OCI-M2 (cell line): Measurements from ENCODE around the gene C6orf120.

Experiments used
- DNase-seq: peaks from one replicate; lab custom pipeline; 2025; ENCODE audit not compliant: unreplicated experiment; lab: John Stamatoyannopoulos, UW

The C6orf120 gene

DNA sequence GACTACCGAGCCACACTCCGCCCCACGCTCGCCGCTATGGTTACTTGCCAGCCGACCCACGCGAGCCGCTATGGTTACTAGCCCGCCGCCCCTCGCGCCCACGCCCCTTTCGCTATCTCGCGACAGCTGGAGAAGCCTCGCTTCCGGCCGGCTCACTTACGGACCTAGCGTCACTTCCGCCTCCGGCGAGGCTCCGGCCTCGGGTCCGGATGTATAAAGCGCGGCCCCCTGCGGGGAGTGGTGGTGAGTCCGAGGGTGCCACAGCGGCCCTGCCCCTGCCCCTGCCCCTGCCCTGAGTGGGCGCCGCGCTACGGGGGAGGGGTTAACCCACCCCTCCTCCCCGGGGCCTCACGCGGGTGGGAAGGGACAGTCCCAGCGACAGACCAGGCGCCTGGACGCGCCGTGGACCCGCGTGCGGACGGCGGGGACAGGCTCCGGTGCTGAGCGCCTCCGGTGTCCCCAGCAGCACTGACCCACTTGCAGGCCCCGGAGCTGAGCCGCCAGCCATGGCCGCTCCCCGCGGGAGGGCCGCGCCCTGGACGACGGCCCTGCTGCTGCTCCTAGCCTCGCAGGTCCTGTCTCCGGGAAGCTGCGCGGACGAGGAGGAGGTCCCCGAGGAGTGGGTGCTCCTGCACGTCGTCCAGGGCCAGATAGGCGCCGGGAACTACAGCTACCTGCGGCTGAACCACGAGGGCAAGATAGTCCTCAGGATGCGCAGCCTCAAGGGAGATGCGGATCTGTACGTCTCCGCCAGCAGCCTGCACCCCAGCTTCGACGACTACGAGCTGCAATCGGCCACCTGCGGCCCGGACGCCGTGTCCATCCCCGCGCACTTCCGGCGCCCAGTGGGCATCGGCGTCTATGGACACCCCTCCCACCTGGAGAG is at the start of gene C6orf120, which contains the start of gene WDR27:
C6orf120 (plus strand) TSS at position 173 of the 886 bp plus-strand sequence; CDS start at position 507, 334 bp downstream.
WDR27 (minus strand) TSS at position 76 of the 886 bp plus-strand sequence. CDS start 13,024 bp downstream, outside the sequence.
- peak; percentile 64 for DNase-seq

DNA sequence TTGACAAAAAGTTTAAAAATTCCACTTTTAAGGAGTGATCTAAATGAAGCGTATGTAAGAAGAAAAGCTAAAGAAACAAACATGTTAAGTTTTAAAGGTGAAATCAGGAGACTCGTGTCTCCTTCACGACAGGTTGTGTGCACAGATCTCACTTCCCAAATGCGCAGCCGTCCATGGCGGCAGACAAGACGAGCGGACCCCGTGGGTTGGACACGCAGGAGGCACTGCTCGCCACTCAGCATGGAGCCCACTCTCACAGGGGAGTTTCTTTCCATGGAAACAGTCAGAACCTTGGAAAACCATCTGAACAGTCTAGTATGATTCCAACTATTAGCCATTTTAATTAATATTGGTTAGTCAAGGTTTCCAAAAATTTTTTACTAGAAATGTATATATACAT is 49.0 kb upstream of the C6orf120 start:
- no peak for DNase-seq

DNA sequence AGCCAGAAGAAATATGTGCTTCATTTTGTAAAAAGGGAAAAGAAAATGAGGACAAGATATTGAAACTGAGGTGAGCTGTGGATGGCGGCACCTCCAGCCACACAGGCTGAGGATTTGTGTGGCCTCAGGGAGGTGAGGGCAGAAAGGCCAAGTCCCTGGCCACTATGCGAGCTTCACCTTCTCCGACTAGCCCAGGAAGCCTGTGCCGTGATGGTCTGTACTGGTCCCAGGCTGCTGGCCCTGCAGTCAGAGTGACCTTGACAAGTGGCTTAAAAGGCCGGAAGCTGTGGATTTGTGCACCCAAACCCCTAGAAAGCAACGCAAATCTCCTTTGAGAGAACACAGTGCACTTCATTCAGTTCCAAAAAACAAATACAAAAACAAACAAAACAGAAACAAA is 48.2 kb upstream of the C6orf120 start:
- DNase-seq, result no peak

DNA sequence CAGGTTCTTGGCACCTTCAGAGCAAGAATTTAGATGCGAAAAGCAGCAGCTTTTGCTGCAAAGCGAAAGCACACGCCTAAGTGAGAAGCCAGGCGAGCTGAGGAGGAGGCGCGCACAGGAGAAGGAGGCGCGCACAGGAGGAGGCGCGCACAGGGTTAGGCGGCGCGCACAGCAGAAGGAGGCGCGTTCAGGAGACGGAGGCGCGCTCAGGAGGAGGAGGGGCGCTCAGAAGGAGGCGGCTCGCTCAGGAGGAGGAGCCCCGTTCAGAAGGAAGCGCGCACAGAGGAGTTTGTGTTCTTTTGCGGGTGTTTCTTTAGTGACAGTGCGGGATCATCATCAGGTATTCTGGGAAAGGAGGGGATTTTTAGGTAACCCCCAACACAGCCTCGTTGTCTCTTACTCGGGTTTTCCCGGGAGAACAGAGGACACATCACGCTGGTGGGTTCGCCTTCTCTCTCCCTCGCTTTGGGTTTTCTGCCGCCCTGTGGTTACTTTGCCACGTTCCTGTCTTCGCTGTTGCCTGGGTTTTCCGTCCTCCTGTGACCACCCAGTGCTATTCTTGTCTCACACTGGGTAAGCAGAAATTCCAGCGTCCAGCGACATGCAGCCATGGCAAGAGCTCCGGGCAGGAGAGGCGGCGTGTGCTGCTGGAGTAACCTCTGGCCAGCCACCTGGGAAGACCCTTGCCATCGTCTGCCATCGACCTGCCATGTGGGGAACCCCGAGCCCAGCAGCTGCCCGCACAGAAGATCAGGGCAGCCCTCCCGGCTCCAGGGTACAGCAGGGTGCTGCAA is 47.1 kb upstream of the C6orf120 start:
- DNase-seq, result no peak

DNA sequence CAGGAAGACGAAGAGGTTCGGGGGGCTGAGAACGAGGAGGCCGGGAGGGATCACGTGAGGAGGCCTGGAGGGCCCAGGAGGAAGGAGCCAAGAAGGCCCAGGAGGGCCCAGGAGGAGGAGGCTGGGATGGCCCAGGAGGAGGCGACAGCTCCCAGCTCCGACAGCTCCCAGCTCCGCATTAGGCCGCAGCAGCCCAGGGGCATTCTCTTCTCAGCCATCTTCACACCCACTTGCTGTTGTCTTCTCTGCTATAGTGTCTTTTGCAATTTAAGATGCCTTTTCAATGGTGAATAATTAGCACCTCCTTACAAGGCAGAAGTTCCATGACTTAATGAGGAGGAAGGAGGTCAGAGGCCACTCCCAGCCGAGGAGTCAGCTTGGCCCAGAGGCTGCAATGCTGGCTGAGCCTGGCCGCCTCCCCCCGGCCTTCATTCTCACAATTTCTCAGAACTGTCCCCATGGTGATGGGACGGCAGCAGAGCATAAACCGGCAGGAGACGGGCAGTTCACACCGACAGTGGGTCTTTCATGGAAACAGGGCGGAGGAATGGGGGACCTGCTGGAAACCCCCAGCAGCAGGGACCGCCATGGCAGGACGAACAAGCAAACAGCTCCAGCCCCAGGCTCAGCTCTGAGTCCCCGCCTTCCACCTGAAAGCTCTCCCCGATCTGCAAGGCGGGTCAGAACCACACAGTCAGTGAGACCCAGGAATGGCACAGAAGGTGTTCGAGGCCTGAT is 45.2 kb upstream of the C6orf120 start:
- DNase-seq, result no peak

DNA sequence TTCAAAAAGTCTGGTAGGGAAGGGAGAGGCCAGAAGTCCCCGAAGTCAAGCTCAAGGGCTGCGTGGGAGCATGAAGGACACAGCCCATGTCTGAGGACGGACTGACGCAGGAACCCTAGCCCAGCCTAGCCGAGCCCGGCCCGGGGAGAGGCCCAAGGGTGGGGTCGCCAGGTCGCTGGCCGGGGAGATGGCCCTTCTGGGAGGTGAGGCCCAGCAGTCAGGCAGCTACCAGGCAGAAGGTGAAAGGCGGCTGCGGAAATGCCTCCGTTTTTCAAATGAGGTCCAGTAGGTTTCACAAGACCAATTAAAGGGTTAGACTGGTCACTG is 44.7 kb upstream of the C6orf120 start:
- no peak for DNase-seq

DNA sequence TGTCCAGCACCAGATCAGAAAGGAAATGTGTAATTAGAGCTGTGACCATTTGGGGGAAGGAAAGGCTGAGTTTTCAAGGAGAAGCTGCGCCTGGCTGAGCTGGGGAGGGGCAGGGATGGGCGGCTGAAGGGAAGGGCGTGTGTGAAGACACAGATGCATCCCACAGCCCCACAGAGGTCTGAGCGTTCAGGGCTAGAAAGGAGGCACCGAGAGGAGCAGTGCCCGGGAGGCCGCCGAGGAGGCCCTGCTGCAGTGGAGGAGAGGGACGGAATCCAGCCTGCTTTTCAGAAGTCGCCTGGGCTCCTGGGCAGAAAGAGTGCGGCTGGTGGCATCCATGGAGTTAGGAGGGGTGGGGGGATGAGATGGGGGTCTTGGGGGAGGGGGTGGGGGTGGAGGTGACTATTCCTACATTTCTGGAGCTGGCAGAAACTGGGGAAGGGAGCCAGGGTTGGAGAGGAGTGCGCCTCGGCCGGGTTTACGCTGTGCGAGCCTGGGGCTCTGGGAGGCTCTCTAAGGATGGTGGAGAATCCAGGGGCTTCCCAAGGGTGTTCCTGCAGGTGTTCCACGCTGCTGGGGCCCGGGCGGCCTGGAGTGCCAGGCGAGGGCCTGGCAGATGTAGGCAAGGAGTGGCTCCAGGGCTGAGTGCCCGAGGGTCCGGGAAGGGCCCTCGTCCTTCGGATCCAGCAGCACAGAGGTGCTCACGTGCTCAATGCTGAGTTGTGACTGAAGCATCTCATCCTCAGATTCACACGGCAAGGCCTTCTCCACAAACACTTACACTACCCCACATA is 41.9 kb upstream of the C6orf120 start:
- DNase-seq, result no peak

DNA sequence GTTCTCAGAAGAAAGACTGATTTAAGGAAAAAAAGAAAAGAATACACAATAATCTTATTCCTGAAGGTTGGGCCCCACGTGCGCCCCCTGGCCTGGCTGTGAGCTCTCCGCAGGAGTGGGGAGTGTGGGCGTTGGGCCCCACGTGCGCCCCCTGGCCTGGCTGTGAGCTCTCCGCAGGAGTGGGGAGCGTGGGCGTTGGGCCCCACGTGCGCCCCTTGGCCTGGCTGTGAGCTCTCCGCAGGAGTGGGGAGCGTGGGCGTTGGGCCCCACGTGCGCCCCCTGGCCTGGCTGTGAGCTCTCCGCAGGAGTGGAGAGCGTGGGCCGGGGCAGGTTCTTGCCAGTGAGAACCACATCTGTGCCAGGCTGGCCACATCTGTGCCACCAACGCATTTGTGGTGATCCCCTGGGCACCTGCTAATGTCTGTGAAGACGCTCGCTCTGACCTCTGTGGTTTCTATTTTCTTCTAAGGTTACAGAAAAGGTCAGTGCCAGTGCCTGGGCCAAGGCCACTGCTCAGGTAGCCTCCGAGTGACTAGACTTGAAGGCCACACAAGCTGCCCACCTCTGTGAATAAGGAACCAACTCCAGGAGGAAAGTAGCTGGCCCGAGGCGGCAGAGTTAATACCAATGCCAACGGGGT is 41.1 kb upstream of the C6orf120 start:
- DNase-seq, result no peak

DNA sequence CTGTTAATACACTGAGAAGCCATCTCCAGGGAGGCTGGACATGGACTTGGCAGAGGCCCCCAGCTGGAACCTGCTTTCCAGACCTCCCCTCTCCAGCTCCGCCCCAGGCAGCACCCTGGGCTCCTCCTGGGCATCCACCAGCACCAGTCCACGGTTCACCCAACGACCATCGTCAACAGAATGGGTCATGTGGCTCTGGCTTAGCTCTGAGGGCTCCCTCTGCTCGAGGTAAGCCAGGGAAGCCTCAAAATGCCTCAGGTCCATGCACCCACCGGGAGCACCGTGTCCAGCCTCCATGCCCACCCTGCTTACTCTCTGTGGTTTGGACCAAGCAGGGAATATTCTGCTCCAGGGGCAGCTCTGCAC is 40.6 kb upstream of the C6orf120 start:
- DNase-seq, result no peak

DNA sequence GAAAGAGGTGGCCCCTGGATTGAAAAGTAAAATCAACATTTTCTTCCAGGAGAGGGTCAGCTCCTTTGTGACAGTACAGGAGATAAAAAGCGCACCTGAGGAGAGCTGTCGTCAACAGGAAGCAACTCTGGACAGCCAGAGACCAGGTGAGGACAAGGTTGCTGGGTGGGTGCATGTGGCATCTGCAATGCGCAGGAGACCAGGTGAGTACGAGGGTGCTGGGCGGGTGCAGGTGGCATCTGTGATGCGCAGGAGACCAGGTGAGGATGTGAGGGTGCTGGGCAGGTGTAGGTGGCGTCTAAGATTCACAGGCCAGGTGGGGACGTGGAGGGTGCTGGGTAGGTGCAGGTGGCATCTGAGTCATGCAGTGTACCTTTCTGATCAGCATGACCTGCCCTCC is 38.5 kb upstream of the C6orf120 start:
- DNase-seq, result no peak

DNA sequence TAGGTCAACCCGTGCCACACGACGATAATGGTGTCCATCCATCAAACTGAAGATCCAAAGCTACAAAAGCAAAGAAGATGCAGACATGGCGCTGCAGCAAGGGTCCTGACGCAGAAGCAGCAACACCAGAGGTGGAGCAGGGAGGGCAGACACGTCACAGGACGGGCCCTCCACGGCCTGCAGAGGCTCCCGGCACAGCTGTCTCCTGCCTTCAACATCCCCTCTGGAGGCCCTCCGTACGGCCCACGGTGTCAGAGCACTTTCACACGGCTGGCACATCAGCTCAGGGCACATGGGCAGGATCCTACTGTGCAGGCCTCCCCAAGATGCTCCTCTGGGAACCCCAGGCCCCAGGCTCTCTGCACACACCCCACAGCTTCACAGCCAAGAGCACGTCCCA is 37.7 kb upstream of the C6orf120 start:
- DNase-seq, result no peak

DNA sequence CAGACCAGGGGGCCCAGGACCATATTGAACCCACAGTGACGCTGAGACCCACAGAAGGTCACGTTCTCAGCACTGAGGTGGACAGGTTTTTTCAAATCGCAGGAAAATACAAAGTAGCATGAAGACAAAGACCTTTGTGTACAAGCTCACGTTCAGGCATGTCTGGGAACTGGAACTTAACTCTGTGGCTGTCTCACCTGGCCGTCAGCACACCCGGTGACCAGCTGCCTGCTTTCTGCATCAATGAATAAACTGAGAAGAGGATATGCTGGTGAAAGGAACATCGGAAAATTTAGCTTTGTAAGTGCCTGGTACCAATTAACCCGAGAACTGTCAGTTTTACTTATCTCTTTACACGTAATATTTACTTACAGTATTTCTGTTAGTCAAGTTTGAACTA is 36.6 kb upstream of the C6orf120 start:
- DNase-seq, result no peak

DNA sequence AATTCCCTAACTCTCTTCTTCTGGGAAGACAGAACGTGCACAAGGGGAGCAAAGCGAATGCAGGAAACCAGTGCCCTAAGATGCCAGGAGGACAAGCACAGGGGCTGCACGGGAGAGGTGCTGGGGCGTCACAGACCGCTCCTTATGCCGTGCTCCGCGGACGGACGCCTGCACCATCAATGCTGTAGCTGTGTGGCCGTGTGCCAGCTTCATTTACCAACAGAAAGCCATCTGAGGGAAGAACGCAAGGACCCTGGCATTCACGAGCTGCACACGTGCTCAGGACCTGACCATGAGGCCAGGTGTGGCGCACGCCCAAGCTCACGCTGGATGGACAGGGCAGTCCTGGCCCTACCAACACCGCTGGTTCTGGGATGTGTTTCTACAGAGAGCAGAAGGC is 35.5 kb upstream of the C6orf120 start:
- DNase-seq, result no peak

DNA sequence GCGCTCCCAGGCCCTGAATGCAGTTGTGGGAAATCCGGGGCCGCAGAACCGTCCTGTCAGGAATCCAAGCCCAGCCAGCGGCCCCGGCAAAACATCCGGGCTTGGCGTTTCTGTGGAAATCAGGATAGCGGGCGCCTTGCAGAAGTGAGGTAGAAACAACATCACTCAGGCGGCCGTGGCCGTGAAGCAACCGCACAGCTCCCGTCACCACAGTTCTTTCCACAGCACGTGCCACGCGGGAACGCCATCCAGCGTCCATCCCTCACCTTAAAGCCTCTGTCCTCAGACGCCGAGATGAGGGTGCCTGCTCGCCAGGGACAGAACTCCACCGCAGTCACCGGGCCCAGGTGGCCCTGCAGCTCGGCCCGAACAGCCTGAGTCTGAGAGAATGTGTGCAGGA is 34.2 kb upstream of the C6orf120 start:
- no peak for DNase-seq

DNA sequence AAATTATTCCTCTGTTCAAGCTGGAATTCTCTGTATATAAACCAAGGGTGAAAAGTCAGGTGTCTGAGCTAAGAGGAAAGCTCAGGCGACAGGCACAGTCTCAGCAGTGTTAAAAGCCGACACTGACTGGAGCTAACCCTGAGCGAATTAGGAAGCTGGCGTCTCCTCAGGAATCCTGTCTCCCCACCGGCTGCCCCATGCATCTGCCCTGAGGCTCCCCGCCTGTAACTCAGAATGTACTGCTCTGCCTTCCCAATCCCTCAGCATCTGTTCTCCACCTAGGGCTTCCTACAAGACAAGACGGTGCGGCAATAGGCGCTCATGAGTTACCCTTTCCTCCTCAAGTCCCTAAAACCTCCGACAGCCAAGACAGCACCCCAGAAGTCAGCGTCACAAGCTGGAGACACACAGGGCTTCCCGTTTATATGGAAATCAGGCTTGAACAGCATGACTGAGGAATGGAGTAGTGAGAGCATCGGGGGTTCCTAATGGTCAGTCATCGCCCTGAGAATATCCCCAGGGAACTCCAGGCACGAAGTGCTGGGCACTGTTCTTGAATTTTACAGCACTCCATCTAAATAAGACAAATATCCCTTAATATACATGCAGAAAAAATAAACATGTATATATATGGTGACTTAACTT is 33.6 kb upstream of the C6orf120 start:
- DNase-seq, result no peak

DNA sequence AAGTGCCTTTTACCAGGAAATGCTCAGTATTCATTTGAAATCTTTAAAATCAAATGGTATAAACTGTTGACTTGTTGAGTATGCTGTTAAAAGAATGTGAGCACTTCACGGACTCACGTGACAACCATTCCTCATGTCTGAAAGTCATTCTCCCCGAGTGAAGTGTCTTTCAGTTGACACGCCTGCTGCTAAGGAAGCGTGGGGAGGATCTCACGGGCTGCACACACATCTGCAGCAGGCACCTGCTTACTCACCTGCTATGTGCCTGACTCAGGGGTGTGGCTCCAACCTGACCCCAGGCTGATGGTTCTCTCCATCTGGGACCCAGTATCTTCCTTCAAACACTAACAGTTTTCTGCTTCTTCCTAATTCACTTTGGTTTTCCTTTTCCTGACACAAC is 32.8 kb upstream of the C6orf120 start:
- DNase-seq, result no peak

DNA sequence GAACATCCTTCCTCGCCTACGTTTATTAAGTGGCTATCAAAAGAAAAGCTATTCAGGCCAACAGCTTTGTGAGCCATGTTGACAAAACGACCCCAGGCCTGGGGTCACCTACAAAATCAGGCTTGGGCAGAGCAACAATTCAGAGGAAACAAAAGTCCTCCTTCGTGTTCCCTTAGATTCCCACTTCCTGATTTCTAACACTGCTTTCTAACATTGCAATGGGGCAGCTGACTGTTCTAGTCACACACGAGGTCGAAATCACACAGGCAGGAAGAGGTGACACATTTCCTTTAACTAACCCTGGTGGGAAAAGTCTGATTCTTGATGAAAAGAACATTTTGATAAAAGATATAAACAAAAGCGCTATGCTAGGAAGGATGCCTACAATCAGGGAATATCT is 32.0 kb upstream of the C6orf120 start:
- DNase-seq, result no peak

DNA sequence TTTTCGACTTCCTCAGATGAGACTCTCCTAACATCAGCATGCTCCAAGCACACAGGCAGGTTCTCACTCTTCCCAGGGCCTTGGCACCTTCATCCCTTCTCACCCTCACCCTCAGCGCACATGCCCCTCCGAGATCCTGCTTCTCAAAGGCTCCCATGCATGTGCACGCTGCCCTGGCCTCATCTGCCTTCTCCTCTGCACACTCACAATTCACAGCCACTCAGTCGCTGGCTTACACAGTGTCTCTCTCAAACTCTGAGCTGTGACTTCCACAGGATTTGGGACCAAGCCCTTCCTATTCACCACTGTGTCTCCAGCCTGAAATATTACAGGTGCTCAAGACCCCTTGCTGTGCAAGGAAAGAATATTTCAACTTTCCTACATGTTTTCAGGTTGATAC is 30.4 kb upstream of the C6orf120 start:
- no peak for DNase-seq

DNA sequence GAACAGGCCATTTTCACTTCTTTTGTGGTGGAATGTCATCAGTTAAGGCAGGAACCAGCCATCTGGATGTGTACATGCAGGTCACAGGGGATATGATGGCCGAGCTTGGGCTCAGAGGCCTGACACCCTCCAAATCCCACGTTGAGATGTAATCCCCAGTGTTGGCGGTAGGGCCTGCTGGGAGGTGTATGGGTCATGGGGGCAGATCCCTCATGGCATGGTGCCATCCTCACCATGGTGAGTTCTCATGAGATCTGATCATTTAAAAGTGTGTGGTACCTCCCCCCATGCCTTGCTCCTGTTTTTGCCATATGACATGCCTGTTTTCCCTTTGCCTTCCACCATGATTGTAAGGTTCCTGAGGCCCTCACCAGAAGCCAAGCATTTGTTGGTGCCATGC is 26.9 kb upstream of the C6orf120 start:
- DNase-seq, result no peak

DNA sequence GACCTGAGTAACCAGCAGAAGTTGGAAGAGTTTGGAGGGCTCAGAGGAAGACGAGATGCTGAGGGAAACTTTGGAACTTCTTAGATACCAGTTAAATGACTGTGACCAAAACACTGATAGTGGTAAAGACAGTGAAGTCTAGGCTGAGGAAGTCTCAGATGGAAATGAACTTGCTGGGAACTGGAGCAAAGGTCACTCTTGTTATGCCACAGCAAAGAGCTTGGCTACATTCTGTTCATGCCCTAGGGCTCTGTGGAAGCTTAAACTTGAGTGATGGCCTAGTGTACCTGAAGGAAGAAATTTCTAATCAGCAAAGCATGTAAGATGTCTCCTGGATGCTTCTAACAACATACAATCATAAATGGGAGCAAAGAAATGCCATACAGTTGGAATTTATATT is 24.8 kb upstream of the C6orf120 start:
- no peak for DNase-seq
